Stimulated activated naive CD8-positive, alpha-beta T cell treated with anti-CD3 and anti-CD28 coated beads, Interleukin-15, Interleukin-2, amounts not matched to agents 100 U/mL and 50 U/mL, for 24 hours (primary cell): ENCODE data around the gene E4F1.

Source experiments
- ATAC-seq: fragments of 150-1000 bp; cut with Tn5 transposase; one replicate; pipeline ENCODE4 v1.10.0; 2021
- DNase-seq: peaks from one replicate; pipeline ENCODE4 v3.0.0; 2021

Gene E4F1

GRCh38 chr16:2275476-2276367 lies 52.3 kb downstream of the E4F1 start:
- DNase-seq (no peak), ATAC-seq (no peak)

DNA sequence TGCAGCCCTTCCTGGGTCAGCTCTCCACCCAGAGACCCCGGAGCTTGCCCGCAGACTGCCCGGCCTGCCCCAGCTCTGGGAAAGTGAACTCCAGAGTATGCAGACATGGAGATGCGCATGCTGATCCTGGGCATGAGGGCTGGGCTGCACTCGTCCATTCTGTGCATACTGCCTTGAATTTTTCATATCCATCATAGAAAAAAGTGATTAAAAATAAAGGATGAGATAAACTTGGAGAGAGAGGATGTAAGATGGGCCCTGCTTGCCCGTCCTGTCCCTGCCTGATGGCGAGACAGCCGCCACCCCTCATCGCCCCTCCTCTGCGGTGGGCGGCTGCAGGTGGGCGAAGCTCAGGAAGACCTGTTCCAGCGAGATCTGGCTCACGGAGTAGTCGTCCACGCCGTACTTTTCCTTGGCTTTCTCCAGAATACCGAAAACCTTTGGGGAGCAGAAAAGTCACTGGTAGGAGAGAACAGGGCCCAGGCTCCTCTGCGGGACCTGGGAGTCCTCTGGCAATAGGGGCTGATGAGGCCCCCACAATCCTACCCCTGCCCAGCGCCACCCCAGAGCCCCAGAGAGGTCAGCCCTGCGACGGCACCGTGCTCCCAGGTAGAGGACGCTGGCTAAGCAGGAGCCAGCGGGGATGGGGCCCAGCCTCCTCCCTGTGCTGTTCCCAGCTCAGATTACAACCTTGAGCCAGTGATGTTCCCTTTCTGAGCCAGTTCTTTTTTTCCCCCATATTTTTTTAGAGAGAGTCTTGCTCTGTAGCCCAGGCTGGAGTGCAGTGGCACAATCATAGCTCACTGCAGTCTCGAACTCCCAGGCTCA lies 53.2 kb downstream of the E4F1 start:
- ATAC-seq, result no peak
- no peak for DNase-seq

DNA sequence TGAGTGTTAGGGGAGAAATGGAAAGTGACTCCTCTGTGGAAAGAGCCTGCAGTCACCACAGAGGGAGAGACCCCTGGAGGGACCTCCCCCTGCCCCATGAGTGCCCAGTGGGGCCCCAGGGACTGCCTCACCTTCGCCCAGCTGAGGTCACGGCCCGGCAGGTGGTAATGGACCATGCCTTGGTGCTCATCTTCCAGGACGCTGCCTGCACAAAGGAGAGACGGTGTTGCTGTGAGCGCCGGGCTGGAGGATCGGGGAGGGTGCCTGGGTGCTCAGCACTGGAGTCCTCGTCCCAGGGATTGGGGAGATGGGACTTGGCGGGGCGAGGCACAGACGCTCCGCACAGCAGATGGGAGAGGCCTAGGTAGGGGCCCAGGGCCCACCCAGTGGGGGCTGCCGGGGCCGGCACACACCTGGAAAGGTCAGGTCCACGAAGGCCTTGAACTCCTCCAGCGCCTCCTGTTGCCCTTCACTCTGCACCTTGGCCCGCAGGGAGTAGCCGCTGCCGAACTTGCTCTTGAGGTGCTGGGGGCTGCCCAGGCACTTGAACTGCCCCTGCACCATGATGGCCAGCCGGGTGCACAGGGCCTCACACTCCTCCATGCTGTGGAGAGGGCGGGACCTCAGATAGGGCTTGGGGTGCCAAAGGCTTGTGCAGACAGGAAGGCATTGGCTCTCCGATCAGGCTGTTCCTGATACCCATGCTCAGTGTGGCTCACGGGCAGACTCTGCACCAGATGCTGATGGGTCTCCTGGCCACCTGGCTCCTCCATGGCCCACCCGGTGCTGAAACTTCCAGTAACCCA lies 54.3 kb downstream of the E4F1 start:
- ATAC-seq (no peak), DNase-seq (no peak)

DNA sequence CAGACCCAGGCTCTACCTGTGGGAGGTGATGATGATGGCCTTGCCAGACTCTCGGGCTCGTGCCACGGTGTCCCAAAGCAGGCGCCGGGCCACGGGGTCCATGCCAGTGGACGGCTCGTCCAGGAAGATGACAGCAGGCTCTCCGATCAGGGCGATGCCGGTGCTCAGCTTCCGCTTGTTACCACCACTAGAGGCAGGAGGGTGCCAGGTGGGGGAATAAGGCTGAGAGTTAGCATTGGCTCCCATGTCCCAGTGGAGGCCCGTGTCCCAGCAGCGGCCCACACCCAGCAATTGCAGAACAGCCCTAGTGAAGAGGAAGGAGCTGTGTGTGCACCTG lies 54.8 kb downstream of the E4F1 start:
- ATAC-seq, result no peak
- no peak for DNase-seq

GRCh38 chr16:2278956-2279800 lies 55.8 kb downstream of the E4F1 start:
- no peak for DNase-seq
- ATAC-seq, result no peak

DNA sequence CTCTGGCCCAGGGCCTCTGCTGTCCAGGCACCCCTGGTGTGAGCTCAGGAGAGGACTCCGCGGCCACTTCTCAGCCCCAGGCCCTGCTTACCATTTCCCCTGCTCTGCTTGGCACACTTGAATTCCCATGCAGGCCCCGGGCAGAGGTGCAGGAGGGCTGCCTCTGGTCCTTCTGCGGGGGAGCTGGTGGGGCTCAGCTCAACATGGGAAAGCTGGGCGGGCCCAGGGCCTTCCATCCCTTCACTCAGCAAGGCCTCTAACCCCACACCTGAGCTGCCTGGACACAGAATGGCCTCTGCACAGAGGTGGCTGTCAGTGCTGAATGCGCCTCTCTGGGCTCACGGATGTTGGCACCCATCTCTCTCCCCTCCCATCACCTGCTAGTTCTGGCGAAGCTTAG lies 57.1 kb downstream of the E4F1 start:
- no peak for DNase-seq
- ATAC-seq, result no peak

- ATAC-seq (no peak), DNase-seq (no peak)
These were observed 57.7 kb downstream of the E4F1 start for GRCh38 chr16:2280981-2281542.

DNA sequence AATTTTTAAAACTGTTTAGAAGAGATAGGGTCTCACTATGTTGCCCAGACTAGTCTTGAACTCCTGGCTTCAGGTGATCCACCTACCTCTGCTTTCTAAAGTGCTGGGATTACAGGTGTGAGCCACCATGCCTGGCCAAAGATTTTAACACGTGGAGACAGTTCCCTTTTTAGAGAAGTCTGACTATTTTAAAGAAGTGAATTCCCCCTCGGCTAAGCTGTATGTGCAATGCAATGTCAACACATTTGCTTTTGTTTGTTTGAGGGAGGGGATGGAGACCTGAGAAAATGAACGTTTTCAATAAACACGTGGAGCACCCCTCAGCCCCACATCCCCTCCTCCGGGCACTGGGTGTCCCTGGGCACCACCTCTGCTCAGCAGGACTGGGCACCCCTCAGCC lies 58.9 kb downstream of the E4F1 start:
- ATAC-seq, result no peak
- DNase-seq, result no peak

DNA sequence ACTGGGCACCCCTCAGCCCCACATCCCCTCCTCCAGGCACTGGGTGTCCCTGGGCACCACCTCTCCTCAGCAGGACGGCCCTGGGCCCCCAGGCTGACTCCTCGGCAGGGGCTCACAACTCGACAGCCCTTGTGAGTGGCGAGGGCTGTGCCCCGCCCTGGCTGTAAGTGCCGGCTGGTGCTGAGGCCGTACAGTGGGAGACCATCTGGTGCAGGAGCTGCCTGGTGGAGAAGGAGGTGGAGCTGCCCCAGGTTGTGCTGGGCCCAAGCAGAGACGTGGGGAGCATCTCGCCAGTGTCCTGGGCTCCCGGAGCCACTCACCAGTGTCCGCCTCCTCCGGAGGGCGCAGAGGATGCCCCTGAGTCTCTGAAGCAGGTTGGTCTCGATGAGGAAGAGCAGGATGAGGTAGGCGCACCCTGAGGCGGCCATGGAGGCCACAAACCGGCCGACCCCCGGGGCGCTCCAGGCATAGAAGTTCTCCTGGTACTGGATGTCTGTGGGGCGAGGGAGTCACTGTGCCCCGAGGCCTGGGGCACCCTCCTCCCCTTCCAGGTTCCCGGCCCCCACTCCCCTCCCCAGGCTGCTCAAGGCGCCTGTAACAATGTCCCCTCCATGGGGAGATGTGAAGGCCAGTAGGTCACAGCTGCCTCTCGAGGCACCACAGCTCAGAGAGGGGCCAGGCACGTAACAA lies 59.6 kb downstream of the E4F1 start:
- no peak for DNase-seq

GRCh38 chr16:2284001-2284770 lies 60.8 kb downstream of the E4F1 start:
- no peak for ATAC-seq
- DNase-seq, result no peak

More for the DNA sequence above, 59.6 kb downstream of the E4F1 start:
- no peak for ATAC-seq

- ATAC-seq, result no peak
- DNase-seq, result no peak
These were observed 61.6 kb downstream of the E4F1 start for GRCh38 chr16:2284797-2285576.
